ENCODE results near the gene SLC25A45. TPM values are rescaled to one million over a fixed set of nuclear protein-coding genes. Genes with fewer than 3 reads are reported as not detected.

Gene SLC25A45
- polyA plus RNA-seq, 1 of the 3 experiments (the other 2 are of a cell fraction): 3.6 TPM

- no peak for TF ChIP-seq TAF1 (IDR thresholded peaks at IDR 0.05; ENCODE audit: borderline replicate concordance, low read depth, low read length)
- no peak for TF ChIP-seq MEF2A (IDR thresholded peaks at IDR 0.05; ENCODE audit: borderline replicate concordance, low read depth)
- TF ChIP-seq JUND (IDR thresholded peaks at IDR 0.05): no peak
- TF ChIP-seq TCF12 (IDR thresholded peaks at IDR 0.05): no peak
- no peak for TF ChIP-seq RFX5 (IDR thresholded peaks at IDR 0.05; ENCODE audit: low read length)
- no peak for TF ChIP-seq GATA2 (CRISPR knock-in tag; IDR thresholded peaks at IDR 0.05)
- TF ChIP-seq POLR2AphosphoS5 (IDR thresholded peaks at IDR 0.05; ENCODE audit: low read depth, low read length): no peak
- TF ChIP-seq ZBTB33 (IDR thresholded peaks at IDR 0.05; ENCODE audit: borderline replicate concordance, low read depth): no peak
- no peak for TF ChIP-seq SIN3A (IDR thresholded peaks at IDR 0.05; ENCODE audit: borderline replicate concordance, low read depth, low read length)
Observed at GRCh38 chr11:65329944-65330403, 52.5 kb downstream of the SLC25A45 start (continued).

GRCh38 chr11:65329478-65329877 lies 53.0 kb downstream of the SLC25A45 start:
- no peak for DNase-seq
- no peaks in the 10 kb centered on the region for H3K9me3 ChIP-seq
- peaks cover 23% of the 10 kb centered on the region for H3F3A ChIP-seq (replicated peaks; ENCODE audit: insufficient read depth)
- H3K79me2 ChIP-seq (ENCODE audit: insufficient read depth): peaks cover 8% of the 10 kb centered on the region
- peaks cover under 1% of the 10 kb centered on the region; the same call in 1 of the 2 replicates for H4K20me1 ChIP-seq (ENCODE audit: insufficient read depth)
- H3K9me2 ChIP-seq: no peaks in the 10 kb centered on the region
- peaks cover 0 to 3% of the 10 kb centered on the region in 2 experiments; a peak in 2 of 4 replicates for H3K4me1 ChIP-seq (ENCODE audit: control insufficient read depth in 1 of 2, insufficient read depth in 2 of 2, low read depth in 1 of 2, low read length in 1 of 2)
- WGBS (ENCODE audit: low lambda C conversion rate): 55% methylated on average over 2 of the region's 2 CpGs
- H3K27me3 ChIP-seq (ENCODE audit: insufficient read depth): no peaks in the 10 kb centered on the region
- H3K9ac ChIP-seq: no peak overlapping the region
- no peak overlapping the region for H3K4me2 ChIP-seq
- POLR2A ChIA-PET: interaction anchor here (0.6 to 4.0 kb wide), 6 partner anchors 12 to 213 kb away, joined by 3 to 14 read pairs (median 4); partner anchors contain the start of gene CDC42EP2
- no peak overlapping the region; a peak in 1 of 4 replicates for H3K4me3 ChIP-seq (ENCODE audit: low read depth in 2 of 2, low read length in 1 of 2)
- CTCF ChIA-PET: interaction anchor here (0.6 to 24.1 kb wide), 41 partner anchors 9 to 1084 kb away, joined by 3 to 1118 read pairs (median 5); partner anchors contain the start of genes CAPN1, CDC42EP2, SPDYC and TM7SF2
- TF ChIP-seq GATA2 (CRISPR knock-in tag; IDR thresholded peaks at IDR 0.05): no peak
- TF ChIP-seq MXI1 (IDR thresholded peaks at IDR 0.05; ENCODE audit: low read depth, low read length): no peak
- TF ChIP-seq, protein P1, sequence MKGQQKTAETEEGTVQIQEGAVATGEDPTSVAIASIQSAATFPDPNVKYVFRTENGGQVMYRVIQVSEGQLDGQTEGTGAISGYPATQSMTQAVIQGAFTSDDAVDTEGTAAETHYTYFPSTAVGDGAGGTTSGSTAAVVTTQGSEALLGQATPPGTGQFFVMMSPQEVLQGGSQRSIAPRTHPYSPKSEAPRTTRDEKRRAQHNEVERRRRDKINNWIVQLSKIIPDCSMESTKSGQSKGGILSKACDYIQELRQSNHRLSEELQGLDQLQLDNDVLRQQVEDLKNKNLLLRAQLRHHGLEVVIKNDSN (IDR thresholded peaks at IDR 0.05; ENCODE audit: borderline replicate concordance, low read depth): no peak
- no peak for TF ChIP-seq RFX5 (IDR thresholded peaks at IDR 0.05; ENCODE audit: low read length)
- no peak for TF ChIP-seq TAF1 (IDR thresholded peaks at IDR 0.05; ENCODE audit: borderline replicate concordance, low read depth, low read length)
- TF ChIP-seq, protein P2, sequence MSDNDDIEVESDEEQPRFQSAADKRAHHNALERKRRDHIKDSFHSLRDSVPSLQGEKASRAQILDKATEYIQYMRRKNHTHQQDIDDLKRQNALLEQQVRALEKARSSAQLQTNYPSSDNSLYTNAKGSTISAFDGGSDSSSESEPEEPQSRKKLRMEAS (IDR thresholded peaks at IDR 0.05; ENCODE audit: low read depth): no peak
- no peak for TF ChIP-seq TEAD4 (IDR thresholded peaks at IDR 0.05; ENCODE audit: borderline replicate concordance, insufficient read depth)
- H3K27ac ChIP-seq (ENCODE audit: low read depth in 2 of 2, low read length in 1 of 2): peak overlapping the region in 1 of 2 experiments; percentile 13; a peak in 2 of 4 replicates
- no peaks in the 10 kb centered on the region for H3K36me3 ChIP-seq (replicated peaks in 1 of 2; ENCODE audit: control insufficient read depth in 1 of 2, insufficient read depth in 2 of 2, low read length in 1 of 2)
- peak overlapping the region; percentile 80 for H2AFZ ChIP-seq (ENCODE audit: low read depth)

All from SK-N-SH (cell line).